Parathyroid adenoma (tissue), 2 donors: ENCODE measurements around the gene COQ3.

Source experiments
- H2AFZ ChIP-seq: fragments of 300-600 bp; sonication (generic); one replicate; pipeline ENCODE4 v1.7.0; 2017; ENCODE audit warnings: antibody characterized with exemption, mild to moderate bottlenecking
- H3K27ac ChIP-seq: fragments of 300-600 bp; sonication (generic); one replicate; pipeline ENCODE4 v1.7.0; 2017
- H3K27me3 ChIP-seq: fragments of 300-600 bp; sonication (generic); one replicate; pipeline ENCODE4 v1.7.0; 2017; ENCODE audit warnings: low read length; ENCODE audit not compliant: control insufficient read depth, insufficient read depth
- H3K36me3 ChIP-seq: fragments of 300-600 bp; sonication (generic); one replicate; pipeline ENCODE4 v1.7.0; 2017; ENCODE audit warnings: low read length; ENCODE audit not compliant: control insufficient read depth, insufficient read depth
- H3K4me1 ChIP-seq: fragments of 300-600 bp; sonication (generic); one replicate; pipeline ENCODE4 v1.7.0; 2017; ENCODE audit warnings: control low read depth
- H3K4me2 ChIP-seq: fragments of 300-600 bp; sonication (generic); one replicate; pipeline ENCODE4 v1.7.0; 2017; ENCODE audit warnings: low read length
- H3K4me3 ChIP-seq: fragments of 300-600 bp; sonication (generic); one replicate; pipeline ENCODE4 v1.7.0; 2017; ENCODE audit warnings: low read depth, low read length
- H3K79me2 ChIP-seq: fragments of 300-600 bp; sonication (generic); one replicate; pipeline ENCODE4 v1.7.0; 2017; ENCODE audit warnings: control low read depth
- H3K9ac ChIP-seq: fragments of 300-600 bp; sonication (generic); one replicate; pipeline ENCODE4 v1.7.0; 2017; ENCODE audit warnings: mild to moderate bottlenecking
- H3K9me3 ChIP-seq: fragments of 300-600 bp; sonication (generic); one replicate; pipeline ENCODE4 v1.7.0; 2017; ENCODE audit warnings: low read length; ENCODE audit not compliant: control insufficient read depth
- TF ChIP-seq, protein P1 (sequence below): fragments of 300-600 bp; sonication (generic); IDR thresholded peaks from one replicate; pipeline ENCODE4 v1.7.0; 2017; ENCODE audit warnings: antibody characterized with exemption, mild to moderate bottlenecking
- donor health status: primary hyperparathyroidism.

COQ3 gene

GRCh38 chr6:99354983-99355382 lies 39.0 kb downstream of the COQ3 start:
- H3K27ac ChIP-seq, result no peak overlapping the region
- no peaks in the 10 kb centered on the region for H3K79me2 ChIP-seq
- no peaks in the 10 kb centered on the region for H3K9me3 ChIP-seq
- no peak overlapping the region for H3K4me2 ChIP-seq
- no peak overlapping the region for H2AFZ ChIP-seq
- H3K4me1 ChIP-seq, result peaks cover 7% of the 10 kb centered on the region
- H3K27me3 ChIP-seq, result no peaks in the 10 kb centered on the region
- H3K9ac ChIP-seq, result no peak overlapping the region
- no peaks in the 10 kb centered on the region for H3K36me3 ChIP-seq
- no peak overlapping the region for H3K4me3 ChIP-seq
- TF ChIP-seq, protein P1, sequence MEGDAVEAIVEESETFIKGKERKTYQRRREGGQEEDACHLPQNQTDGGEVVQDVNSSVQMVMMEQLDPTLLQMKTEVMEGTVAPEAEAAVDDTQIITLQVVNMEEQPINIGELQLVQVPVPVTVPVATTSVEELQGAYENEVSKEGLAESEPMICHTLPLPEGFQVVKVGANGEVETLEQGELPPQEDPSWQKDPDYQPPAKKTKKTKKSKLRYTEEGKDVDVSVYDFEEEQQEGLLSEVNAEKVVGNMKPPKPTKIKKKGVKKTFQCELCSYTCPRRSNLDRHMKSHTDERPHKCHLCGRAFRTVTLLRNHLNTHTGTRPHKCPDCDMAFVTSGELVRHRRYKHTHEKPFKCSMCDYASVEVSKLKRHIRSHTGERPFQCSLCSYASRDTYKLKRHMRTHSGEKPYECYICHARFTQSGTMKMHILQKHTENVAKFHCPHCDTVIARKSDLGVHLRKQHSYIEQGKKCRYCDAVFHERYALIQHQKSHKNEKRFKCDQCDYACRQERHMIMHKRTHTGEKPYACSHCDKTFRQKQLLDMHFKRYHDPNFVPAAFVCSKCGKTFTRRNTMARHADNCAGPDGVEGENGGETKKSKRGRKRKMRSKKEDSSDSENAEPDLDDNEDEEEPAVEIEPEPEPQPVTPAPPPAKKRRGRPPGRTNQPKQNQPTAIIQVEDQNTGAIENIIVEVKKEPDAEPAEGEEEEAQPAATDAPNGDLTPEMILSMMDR, result no peak

DNA sequence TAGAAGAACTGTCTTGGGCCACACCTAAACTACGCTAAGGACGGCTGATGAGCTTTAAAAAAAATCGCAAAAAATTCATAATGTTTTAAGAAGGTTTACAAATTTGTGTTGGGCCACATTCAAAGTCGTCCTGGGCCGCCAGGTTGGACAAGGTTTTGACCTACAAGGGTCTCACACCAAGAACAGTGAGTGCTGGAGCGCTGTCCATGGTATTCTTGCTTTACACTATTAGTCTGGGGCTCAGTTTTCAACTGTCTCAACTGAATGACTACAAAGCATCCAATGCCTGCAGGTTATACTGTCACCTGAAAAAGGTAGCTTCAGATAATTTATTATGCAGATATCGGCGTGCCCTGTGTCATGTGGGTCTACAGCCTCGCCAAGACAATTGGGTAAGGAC lies 40.9 kb downstream of the COQ3 start:
- H3K4me1 ChIP-seq, result peaks cover 7% of the 10 kb centered on the region
- H3K79me2 ChIP-seq, result no peaks in the 10 kb centered on the region
- no peak overlapping the region for H3K9ac ChIP-seq
- H3K36me3 ChIP-seq, result no peaks in the 10 kb centered on the region
- H3K4me3 ChIP-seq, result no peak overlapping the region
- no peak overlapping the region for H2AFZ ChIP-seq
- H3K27me3 ChIP-seq, result no peaks in the 10 kb centered on the region
- no peak overlapping the region for H3K27ac ChIP-seq
- H3K9me3 ChIP-seq, result no peaks in the 10 kb centered on the region
- H3K4me2 ChIP-seq, result no peak overlapping the region
- TF ChIP-seq, protein P1, result no peak

DNA sequence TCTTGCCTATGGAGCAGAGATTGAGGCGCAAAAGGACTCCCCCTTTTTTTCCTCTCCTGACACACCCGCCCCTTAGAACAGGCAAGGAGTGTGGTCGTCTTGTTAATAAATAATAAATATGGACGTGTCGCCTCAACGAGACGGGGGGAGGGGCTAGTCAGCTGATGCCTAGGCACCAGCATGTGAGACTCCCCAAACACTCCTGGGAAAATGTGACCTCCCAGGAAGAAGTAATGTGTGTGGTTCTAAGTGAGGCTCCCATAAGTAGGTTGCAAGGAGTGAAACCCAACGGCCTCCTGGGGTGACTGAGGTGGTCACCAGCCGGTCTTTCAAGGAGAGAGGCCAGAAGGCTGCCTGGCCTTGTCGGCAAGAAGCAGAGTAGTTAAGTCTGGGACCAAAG lies 43.4 kb downstream of the COQ3 start:
- no peaks in the 10 kb centered on the region for H3K36me3 ChIP-seq
- peak overlapping the region; percentile 70 for H3K27ac ChIP-seq
- no peak overlapping the region for H3K9ac ChIP-seq
- H3K9me3 ChIP-seq, result no peaks in the 10 kb centered on the region
- TF ChIP-seq, protein P1, result no peak
- no peak overlapping the region for H3K4me3 ChIP-seq
- peak overlapping the region; percentile 95 for H2AFZ ChIP-seq
- no peaks in the 10 kb centered on the region for H3K79me2 ChIP-seq
- no peak overlapping the region for H3K4me2 ChIP-seq
- no peaks in the 10 kb centered on the region for H3K27me3 ChIP-seq
- peaks cover 7% of the 10 kb centered on the region for H3K4me1 ChIP-seq

GRCh38 chr6:99349171-99350141 lies 44.5 kb downstream of the COQ3 start, which contains the start of gene FAXC:
FAXC (minus strand) TSS chr6:99349674; CDS start chr6:99349372, 302 bp downstream.
- peaks cover 7% of the 10 kb centered on the region for H3K4me1 ChIP-seq
- H3K27me3 ChIP-seq, result no peaks in the 10 kb centered on the region
- peak within 1 kb of the TSS; percentile 70 for H3K4me2 ChIP-seq
- TF ChIP-seq, protein P1, result peak; percentile 67
- peak within 1 kb of the TSS; percentile 46 for H3K4me3 ChIP-seq
- H2AFZ ChIP-seq, result peak within 1 kb of the TSS; percentile 95
- no peaks in the 10 kb centered on the region for H3K79me2 ChIP-seq
- peak within 1 kb of the TSS; percentile 88 for H3K27ac ChIP-seq
- no peaks in the 10 kb centered on the region for H3K9me3 ChIP-seq
- H3K9ac ChIP-seq, result peak within 1 kb of the TSS; percentile 16
- no peaks in the 10 kb centered on the region for H3K36me3 ChIP-seq
